ENCODE measurements around the gene SOX18.
A peak's percentile ranks its signal among the peaks of the same experiment; 100 is the strongest.

SOX18 gene

GRCh38 chr20:64067733-64068307 lies 18.4 kb upstream of the SOX18 start:
- DNase-seq (ENCODE audit: low spot score) = no peak

GRCh38 chr20:64067005-64067632 lies 17.7 kb upstream of the SOX18 start:
- no peak for DNase-seq (ENCODE audit: low spot score)

GRCh38 chr20:64065974-64066343 lies 16.5 kb upstream of the SOX18 start:
- peak; percentile 95 for DNase-seq (ENCODE audit: low spot score)

GRCh38 chr20:64065062-64065973 lies 15.9 kb upstream of the SOX18 start:
- no peak for DNase-seq (ENCODE audit: low spot score)

- peak; percentile 72 for DNase-seq (ENCODE audit: low spot score)
Measured at GRCh38 chr20:64064145-64064698, 14.8 kb upstream of the SOX18 start.

- no peak for DNase-seq (ENCODE audit: low spot score)
Measured at GRCh38 chr20:64063389-64064144, 14.1 kb upstream of the SOX18 start.

- DNase-seq (ENCODE audit: low spot score) = peak; percentile 95
Measured at GRCh38 chr20:64062596-64063388, 13.4 kb upstream of the SOX18 start, which contains the start of gene TCEA2. Gene TCEA2, plus strand, starts transcription at chr20:64063198. Its CDS starts 115 bp downstream, at chr20:64063313.

- peak; percentile 35 for DNase-seq (ENCODE audit: low spot score)
Measured at GRCh38 chr20:64062276-64062595, 12.8 kb upstream of the SOX18 start.

- no peak for DNase-seq (ENCODE audit: low spot score)
Measured at GRCh38 chr20:64058536-64058935, 9.1 kb upstream of the SOX18 start.

- DNase-seq (ENCODE audit: low spot score) = peak; percentile 68
Measured at GRCh38 chr20:64057628-64058498, 8.4 kb upstream of the SOX18 start.

- no peak for DNase-seq (ENCODE audit: low spot score)
Measured at GRCh38 chr20:64056889-64057627, 7.6 kb upstream of the SOX18 start.

- no peak for DNase-seq (ENCODE audit: low spot score)
Measured at GRCh38 chr20:64056639-64056888, 7.1 kb upstream of the SOX18 start.

- DNase-seq (ENCODE audit: low spot score) = peak; percentile 43
Measured at GRCh38 chr20:64055893-64056638, 6.6 kb upstream of the SOX18 start.

- no peak for DNase-seq (ENCODE audit: low spot score)
Measured at GRCh38 chr20:64055396-64055892, 6.0 kb upstream of the SOX18 start.

GRCh38 chr20:64053841-64054661 lies 4.6 kb upstream of the SOX18 start:
- DNase-seq (ENCODE audit: low spot score) = peak; percentile 33

GRCh38 chr20:64052987-64053840 lies 3.8 kb upstream of the SOX18 start:
- no peak for DNase-seq (ENCODE audit: low spot score)

GRCh38 chr20:64052326-64052722 lies 2.9 kb upstream of the SOX18 start:
- no peak for DNase-seq (ENCODE audit: low spot score)

Measured in kidney tubule cell (primary cell).